ENCODE measurements around the gene VPREB3. TPM values are rescaled to one million over a fixed set of nuclear protein-coding genes. Genes with fewer than 3 reads are reported as not detected.

Gene VPREB3
- polyA plus RNA-seq, 3 donors: 0.88 to 1.0 (median 1.0) TPM

GRCh38 chr22:23772649-23773473 is 18.6 kb upstream of the VPREB3 start, which contains the start of gene MMP11:
TSS of gene MMP11 (plus strand) at chr22:23772849. CDS start at chr22:23772871, 22 bp downstream.
- Histone ChIP-seq H3K27ac (ENCODE audit: low read depth in 1 of 2, low read length in 2 of 2) (no peak within 1 kb of the TSS), H3K4me1 (ENCODE audit: control insufficient read depth in 1 of 2, insufficient read depth in 2 of 2, low read length in 2 of 2) (peaks cover 16 to 25% of the 10 kb centered on the region in 2 donors), H3K36me3 (replicated peaks in 1 of 2; ENCODE audit: control insufficient read depth in 1 of 2, insufficient read depth in 2 of 2, low read length in 2 of 2) (no peaks in the 10 kb centered on the region), H4K20me1 (ENCODE audit: insufficient read depth, low read length) (no peaks in the 10 kb centered on the region), H3K27me3 (ENCODE audit: control insufficient read depth in 2 of 2, insufficient read depth in 2 of 2, low read length in 2 of 2) (peaks cover 7 to 23% of the 10 kb centered on the region in 2 donors), H3K9ac (ENCODE audit: insufficient read depth, low read length, poor library complexity, severe bottlenecking) (no peak within 1 kb of the TSS), H3K4me2 (replicated peaks; ENCODE audit: extremely low read depth, low read length, poor library complexity, severe bottlenecking) (peak within 1 kb of the TSS; percentile 79), H3K4me3 (replicated peaks in 1 of 3; ENCODE audit: low read depth in 2 of 3, low read length in 3 of 3) (peak within 1 kb of the TSS in 2 of 3 experiments; percentile 12 to 56), H2AFZ (ENCODE audit: insufficient read depth, low read depth, low read length, poor library complexity, severe bottlenecking) (peak within 1 kb of the TSS; percentile 59), H3K9me3 (replicated peaks in 1 of 2; ENCODE audit: control insufficient read depth in 1 of 2, insufficient read depth in 1 of 2, low read length in 2 of 2) (no peaks in the 10 kb centered on the region), H3K79me2 (ENCODE audit: insufficient read depth, low read length) (peaks cover 3% of the 10 kb centered on the region)
- 6% methylated on average over 70 of the region's 79 CpGs for WGBS (ENCODE audit: insufficient coverage)
- TF ChIP-seq, protein P1, sequence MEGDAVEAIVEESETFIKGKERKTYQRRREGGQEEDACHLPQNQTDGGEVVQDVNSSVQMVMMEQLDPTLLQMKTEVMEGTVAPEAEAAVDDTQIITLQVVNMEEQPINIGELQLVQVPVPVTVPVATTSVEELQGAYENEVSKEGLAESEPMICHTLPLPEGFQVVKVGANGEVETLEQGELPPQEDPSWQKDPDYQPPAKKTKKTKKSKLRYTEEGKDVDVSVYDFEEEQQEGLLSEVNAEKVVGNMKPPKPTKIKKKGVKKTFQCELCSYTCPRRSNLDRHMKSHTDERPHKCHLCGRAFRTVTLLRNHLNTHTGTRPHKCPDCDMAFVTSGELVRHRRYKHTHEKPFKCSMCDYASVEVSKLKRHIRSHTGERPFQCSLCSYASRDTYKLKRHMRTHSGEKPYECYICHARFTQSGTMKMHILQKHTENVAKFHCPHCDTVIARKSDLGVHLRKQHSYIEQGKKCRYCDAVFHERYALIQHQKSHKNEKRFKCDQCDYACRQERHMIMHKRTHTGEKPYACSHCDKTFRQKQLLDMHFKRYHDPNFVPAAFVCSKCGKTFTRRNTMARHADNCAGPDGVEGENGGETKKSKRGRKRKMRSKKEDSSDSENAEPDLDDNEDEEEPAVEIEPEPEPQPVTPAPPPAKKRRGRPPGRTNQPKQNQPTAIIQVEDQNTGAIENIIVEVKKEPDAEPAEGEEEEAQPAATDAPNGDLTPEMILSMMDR (IDR thresholded peaks at IDR 0.05): no peak
- Mint-ChIP-seq H3K36me3 (peaks cover 0 to 5% of the 10 kb centered on the region in 2 donors), H3K9me3 (peaks cover 0 to 6% (median 3%) of the 10 kb centered on the region in 7 donors), H3K27ac (no peak within 1 kb of the TSS), H3K4me3 (peak within 1 kb of the TSS; percentile 62 to 88), H3K27me3 (ENCODE audit: low read depth in 3 of 3) (peaks cover 30 to 33% (median 31%) of the 10 kb centered on the region in 3 donors), H3K4me1 (peaks cover 10% of the 10 kb centered on the region)
- DNase-seq: peak in 1 of 3 donors; percentile 22
- intact Hi-C loops (cut with micrococcal nuclease): no loop called here

DNA sequence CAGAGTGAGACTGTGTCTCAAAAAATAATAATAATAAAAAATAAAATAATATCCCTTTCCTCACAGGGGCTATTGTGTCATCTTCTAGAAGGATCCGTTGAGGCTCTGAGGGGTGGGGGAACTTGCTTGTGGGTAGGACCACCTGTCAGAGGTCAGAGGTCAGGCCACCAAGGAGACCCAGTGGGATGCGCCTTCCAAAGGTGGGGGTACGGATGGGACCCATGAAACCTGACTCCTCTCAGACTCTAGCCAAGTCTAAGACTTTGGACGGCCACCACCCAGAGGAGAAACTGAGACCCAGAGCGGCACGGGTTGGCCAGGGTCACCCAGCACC is 18.1 kb upstream of the VPREB3 start:
- Histone ChIP-seq H3K79me2 (ENCODE audit: insufficient read depth, low read length) (peaks cover 7% of the 10 kb centered on the region), H3K4me3 (replicated peaks in 1 of 3; ENCODE audit: low read depth in 2 of 3, low read length in 3 of 3) (peak overlapping the region in 1 of 3 experiments; percentile 56), H3K4me1 (ENCODE audit: control insufficient read depth in 1 of 2, insufficient read depth in 2 of 2, low read length in 2 of 2) (peaks cover 17 to 30% of the 10 kb centered on the region in 2 donors), H3K9ac (ENCODE audit: insufficient read depth, low read length, poor library complexity, severe bottlenecking) (no peak overlapping the region), H3K27me3 (ENCODE audit: control insufficient read depth in 2 of 2, insufficient read depth in 2 of 2, low read length in 2 of 2) (peaks cover 7 to 23% of the 10 kb centered on the region in 2 donors), H2AFZ (ENCODE audit: insufficient read depth, low read depth, low read length, poor library complexity, severe bottlenecking) (no peak overlapping the region), H3K36me3 (replicated peaks in 1 of 2; ENCODE audit: control insufficient read depth in 1 of 2, insufficient read depth in 2 of 2, low read length in 2 of 2) (no peaks in the 10 kb centered on the region), H3K27ac (ENCODE audit: low read depth in 1 of 2, low read length in 2 of 2) (no peak overlapping the region), H3K4me2 (replicated peaks; ENCODE audit: extremely low read depth, low read length, poor library complexity, severe bottlenecking) (peak overlapping the region; percentile 79), H3K9me3 (replicated peaks in 1 of 2; ENCODE audit: control insufficient read depth in 1 of 2, insufficient read depth in 1 of 2, low read length in 2 of 2) (no peaks in the 10 kb centered on the region), H4K20me1 (ENCODE audit: insufficient read depth, low read length) (no peaks in the 10 kb centered on the region)
- Mint-ChIP-seq H3K4me1 (peaks cover 10% of the 10 kb centered on the region), H3K36me3 (peaks cover 0 to 5% of the 10 kb centered on the region in 2 donors), H3K9me3 (peaks cover 0 to 6% (median 3%) of the 10 kb centered on the region in 7 donors), H3K4me3 (peak overlapping the region; percentile 62 to 86), H3K27ac (no peak overlapping the region), H3K27me3 (ENCODE audit: low read depth in 3 of 3) (peaks cover 30 to 33% (median 31%) of the 10 kb centered on the region in 3 donors)
- intact Hi-C loops (cut with micrococcal nuclease): no loop called here
- WGBS (ENCODE audit: insufficient coverage): 25% methylated on average over 4 of the region's 6 CpGs
- no peak for DNase-seq
- TF ChIP-seq, protein P1 (IDR thresholded peaks at IDR 0.05): no peak

Measured in CD14-positive monocyte (primary cell).